ENCODE results near the gene POLR2I.

The POLR2I gene

DNA sequence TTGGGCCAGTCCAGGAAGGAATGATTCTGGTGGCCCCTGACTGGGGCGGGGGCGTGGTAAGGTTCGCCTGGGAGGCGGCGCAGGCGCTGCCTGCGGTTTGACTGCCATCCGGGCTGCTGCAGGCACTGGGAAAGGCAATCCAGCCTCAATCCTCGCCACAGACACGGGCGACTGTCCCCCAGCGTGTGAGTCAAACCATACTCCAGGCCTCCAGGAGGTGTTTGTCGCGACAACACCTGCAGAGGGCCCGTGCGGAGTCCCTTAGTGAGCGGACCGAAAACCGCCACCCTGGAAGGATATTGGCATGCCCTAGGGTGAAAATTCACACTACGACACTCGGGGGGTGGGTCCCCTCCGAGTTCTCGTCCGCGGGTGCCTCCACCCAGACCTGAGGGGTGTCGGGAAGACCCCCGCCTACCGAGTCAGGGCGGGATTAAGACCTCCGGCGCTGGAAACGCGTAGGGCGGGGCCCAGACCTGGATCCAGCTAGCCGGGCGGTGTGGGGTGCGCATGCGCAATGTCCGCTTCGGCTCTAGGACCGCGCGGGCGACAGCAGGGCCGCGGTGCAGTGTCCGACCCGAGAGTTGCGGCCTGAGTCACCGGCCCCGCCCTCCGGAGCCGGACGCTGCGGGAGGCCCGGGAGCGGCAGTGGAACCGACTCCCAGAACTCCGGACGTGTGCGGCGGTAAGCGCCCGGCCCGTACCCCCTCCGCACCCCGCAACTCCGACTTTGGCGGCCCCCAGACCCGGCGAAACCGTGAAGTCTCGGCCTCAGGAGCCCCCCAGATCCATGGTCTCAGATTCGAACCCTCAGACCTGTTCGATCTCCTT lies 25.0 kb upstream of the POLR2I start, which contains the start of gene CAPNS1 (continued):
- TF ChIP-seq ZNF292 (tag by site-specific recombination; IDR thresholded peaks at IDR 0.05; ENCODE audit: borderline replicate concordance, low read depth) = no peak
- TF ChIP-seq, protein P1, sequence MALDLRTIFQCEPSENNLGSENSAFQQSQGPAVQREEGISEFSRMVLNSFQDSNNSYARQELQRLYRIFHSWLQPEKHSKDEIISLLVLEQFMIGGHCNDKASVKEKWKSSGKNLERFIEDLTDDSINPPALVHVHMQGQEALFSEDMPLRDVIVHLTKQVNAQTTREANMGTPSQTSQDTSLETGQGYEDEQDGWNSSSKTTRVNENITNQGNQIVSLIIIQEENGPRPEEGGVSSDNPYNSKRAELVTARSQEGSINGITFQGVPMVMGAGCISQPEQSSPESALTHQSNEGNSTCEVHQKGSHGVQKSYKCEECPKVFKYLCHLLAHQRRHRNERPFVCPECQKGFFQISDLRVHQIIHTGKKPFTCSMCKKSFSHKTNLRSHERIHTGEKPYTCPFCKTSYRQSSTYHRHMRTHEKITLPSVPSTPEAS (tag by site-specific recombination; IDR thresholded peaks at IDR 0.05) = no peak
- TF ChIP-seq ZNF16 (tag by site-specific recombination; IDR thresholded peaks at IDR 0.05; ENCODE audit: low read depth) = no peak
- TF ChIP-seq, protein P2, sequence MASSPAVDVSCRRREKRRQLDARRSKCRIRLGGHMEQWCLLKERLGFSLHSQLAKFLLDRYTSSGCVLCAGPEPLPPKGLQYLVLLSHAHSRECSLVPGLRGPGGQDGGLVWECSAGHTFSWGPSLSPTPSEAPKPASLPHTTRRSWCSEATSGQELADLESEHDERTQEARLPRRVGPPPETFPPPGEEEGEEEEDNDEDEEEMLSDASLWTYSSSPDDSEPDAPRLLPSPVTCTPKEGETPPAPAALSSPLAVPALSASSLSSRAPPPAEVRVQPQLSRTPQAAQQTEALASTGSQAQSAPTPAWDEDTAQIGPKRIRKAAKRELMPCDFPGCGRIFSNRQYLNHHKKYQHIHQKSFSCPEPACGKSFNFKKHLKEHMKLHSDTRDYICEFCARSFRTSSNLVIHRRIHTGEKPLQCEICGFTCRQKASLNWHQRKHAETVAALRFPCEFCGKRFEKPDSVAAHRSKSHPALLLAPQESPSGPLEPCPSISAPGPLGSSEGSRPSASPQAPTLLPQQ (tag by site-specific recombination; IDR thresholded peaks at IDR 0.05) = peak; percentile 97
- no peak for TF ChIP-seq HOXC10 (CRISPR knock-in tag; IDR thresholded peaks at IDR 0.05)
- no peak for TF ChIP-seq ZNF473 (tag by site-specific recombination; IDR thresholded peaks at IDR 0.05)
- TF ChIP-seq ZFP41 (tag by site-specific recombination; IDR thresholded peaks at IDR 0.05; ENCODE audit: borderline replicate concordance) = no peak
- peak; percentile 97 for TF ChIP-seq KLF1 (tag by site-specific recombination; IDR thresholded peaks at IDR 0.05)
- no peak for TF ChIP-seq ZNF121 (tag by site-specific recombination; IDR thresholded peaks at IDR 0.05)
- peak; percentile 98 for TF ChIP-seq ZBTB48 (tag by site-specific recombination; IDR thresholded peaks at IDR 0.05)
- TF ChIP-seq ZNF24 (tag by site-specific recombination; IDR thresholded peaks at IDR 0.05) = peak; percentile 91
- TF ChIP-seq ZSCAN16 (tag by site-specific recombination; IDR thresholded peaks at IDR 0.05) = 0 out of 2 replicates have a peak, but pooled peaks have one; percentile 45
- TF ChIP-seq, protein P3, sequence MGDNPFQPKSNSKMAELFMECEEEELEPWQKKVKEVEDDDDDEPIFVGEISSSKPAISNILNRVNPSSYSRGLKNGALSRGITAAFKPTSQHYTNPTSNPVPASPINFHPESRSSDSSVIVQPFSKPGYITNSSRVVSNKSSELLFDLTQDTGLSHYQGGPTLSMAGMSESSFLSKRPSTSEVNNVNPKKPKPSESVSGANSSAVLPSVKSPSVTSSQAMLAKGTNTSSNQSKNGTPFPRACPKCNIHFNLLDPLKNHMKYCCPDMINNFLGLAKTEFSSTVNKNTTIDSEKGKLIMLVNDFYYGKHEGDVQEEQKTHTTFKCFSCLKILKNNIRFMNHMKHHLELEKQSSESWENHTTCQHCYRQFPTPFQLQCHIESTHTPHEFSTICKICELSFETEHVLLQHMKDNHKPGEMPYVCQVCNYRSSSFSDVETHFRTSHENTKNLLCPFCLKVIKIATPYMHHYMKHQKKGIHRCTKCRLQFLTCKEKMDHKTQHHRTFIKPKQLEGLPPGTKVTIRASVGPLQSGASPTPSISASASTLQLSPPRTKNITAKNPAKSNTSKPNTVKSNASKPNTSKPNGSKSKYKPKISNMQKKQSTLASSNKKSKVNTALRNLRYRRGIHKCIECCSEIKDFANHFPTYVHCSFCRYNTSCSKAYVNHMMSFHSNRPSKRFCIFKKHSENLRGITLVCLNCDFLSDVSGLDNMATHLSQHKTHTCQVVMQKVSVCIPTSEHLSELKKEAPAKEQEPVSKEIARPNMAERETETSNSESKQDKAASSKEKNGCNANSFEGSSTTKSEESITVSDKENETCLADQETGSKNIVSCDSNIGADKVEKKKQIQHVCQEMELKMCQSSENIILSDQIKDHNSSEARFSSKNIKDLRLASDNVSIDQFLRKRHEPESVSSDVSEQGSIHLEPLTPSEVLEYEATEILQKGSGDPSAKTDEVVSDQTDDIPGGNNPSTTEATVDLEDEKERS (tag by site-specific recombination; IDR thresholded peaks at IDR 0.05) = no peak
- TF ChIP-seq ZNF658 (tag by site-specific recombination; IDR thresholded peaks at IDR 0.05) = no peak
- TF ChIP-seq, protein P4, sequence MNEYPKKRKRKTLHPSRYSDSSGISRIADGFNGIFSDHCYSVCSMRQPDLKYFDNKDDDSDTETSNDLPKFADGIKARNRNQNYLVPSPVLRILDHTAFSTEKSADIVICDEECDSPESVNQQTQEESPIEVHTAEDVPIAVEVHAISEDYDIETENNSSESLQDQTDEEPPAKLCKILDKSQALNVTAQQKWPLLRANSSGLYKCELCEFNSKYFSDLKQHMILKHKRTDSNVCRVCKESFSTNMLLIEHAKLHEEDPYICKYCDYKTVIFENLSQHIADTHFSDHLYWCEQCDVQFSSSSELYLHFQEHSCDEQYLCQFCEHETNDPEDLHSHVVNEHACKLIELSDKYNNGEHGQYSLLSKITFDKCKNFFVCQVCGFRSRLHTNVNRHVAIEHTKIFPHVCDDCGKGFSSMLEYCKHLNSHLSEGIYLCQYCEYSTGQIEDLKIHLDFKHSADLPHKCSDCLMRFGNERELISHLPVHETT (tag by site-specific recombination; IDR thresholded peaks at IDR 0.05) = peak; percentile 89
- TF ChIP-seq ZNF138 (tag by site-specific recombination; IDR thresholded peaks at IDR 0.05; ENCODE audit: borderline replicate concordance) = no peak
- TF ChIP-seq, protein P5, sequence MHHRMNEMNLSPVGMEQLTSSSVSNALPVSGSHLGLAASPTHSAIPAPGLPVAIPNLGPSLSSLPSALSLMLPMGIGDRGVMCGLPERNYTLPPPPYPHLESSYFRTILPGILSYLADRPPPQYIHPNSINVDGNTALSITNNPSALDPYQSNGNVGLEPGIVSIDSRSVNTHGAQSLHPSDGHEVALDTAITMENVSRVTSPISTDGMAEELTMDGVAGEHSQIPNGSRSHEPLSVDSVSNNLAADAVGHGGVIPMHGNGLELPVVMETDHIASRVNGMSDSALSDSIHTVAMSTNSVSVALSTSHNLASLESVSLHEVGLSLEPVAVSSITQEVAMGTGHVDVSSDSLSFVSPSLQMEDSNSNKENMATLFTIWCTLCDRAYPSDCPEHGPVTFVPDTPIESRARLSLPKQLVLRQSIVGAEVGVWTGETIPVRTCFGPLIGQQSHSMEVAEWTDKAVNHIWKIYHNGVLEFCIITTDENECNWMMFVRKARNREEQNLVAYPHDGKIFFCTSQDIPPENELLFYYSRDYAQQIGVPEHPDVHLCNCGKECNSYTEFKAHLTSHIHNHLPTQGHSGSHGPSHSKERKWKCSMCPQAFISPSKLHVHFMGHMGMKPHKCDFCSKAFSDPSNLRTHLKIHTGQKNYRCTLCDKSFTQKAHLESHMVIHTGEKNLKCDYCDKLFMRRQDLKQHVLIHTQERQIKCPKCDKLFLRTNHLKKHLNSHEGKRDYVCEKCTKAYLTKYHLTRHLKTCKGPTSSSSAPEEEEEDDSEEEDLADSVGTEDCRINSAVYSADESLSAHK (tag by site-specific recombination; IDR thresholded peaks at IDR 0.05) = peak; percentile 55
- TF ChIP-seq TRIM28 (IDR thresholded peaks at IDR 0.05; ENCODE audit: borderline replicate concordance, low read length) = peak; percentile 44; the same call in 1 of the 2 replicates
- TF ChIP-seq ZNF510 (tag by site-specific recombination; IDR thresholded peaks at IDR 0.05; ENCODE audit: insufficient replicate concordance) = no peak
- no peak for TF ChIP-seq ZNF248 (tag by site-specific recombination; IDR thresholded peaks at IDR 0.05)
- TF ChIP-seq ZXDB (tag by site-specific recombination; IDR thresholded peaks at IDR 0.05) = peak; percentile 96
- no peak for TF ChIP-seq GLI4 (tag by site-specific recombination; IDR thresholded peaks at IDR 0.05)
- TF ChIP-seq, protein P6, sequence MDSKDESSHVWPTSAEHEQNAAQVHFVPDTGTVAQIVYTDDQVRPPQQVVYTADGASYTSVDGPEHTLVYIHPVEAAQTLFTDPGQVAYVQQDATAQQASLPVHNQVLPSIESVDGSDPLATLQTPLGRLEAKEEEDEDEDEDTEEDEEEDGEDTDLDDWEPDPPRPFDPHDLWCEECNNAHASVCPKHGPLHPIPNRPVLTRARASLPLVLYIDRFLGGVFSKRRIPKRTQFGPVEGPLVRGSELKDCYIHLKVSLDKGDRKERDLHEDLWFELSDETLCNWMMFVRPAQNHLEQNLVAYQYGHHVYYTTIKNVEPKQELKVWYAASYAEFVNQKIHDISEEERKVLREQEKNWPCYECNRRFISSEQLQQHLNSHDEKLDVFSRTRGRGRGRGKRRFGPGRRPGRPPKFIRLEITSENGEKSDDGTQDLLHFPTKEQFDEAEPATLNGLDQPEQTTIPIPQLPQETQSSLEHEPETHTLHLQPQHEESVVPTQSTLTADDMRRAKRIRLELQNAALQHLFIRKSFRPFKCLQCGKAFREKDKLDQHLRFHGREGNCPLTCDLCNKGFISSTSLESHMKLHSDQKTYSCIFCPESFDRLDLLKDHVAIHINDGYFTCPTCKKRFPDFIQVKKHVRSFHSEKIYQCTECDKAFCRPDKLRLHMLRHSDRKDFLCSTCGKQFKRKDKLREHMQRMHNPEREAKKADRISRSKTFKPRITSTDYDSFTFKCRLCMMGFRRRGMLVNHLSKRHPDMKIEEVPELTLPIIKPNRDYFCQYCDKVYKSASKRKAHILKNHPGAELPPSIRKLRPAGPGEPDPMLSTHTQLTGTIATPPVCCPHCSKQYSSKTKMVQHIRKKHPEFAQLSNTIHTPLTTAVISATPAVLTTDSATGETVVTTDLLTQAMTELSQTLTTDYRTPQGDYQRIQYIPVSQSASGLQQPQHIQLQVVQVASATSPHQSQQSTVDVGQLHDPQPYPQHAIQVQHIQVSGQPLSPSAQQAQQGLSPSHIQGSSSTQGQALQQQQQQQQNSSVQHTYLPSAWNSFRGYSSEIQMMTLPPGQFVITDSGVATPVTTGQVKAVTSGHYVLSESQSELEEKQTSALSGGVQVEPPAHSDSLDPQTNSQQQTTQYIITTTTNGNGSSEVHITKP (tag by site-specific recombination; IDR thresholded peaks at IDR 0.05) = peak; percentile 99
- no peak for TF ChIP-seq ZNF830 (tag by site-specific recombination; IDR thresholded peaks at IDR 0.05; ENCODE audit: low read depth)
- 0 out of 2 replicates have a peak, but pooled peaks have one; percentile 8 for TF ChIP-seq ZNF266 (tag by site-specific recombination; IDR thresholded peaks at IDR 0.05; ENCODE audit: low read depth)
- TF ChIP-seq ZNF2 (tag by site-specific recombination; IDR thresholded peaks at IDR 0.05) = peak; percentile 90
